Brain microvascular endothelial cell (primary cell): Measurements from ENCODE around the gene SLC9C2.

Experiments used
- DNase-seq: peaks from one replicate; pipeline ENCODE4 v3.0.0-alpha.2; 2020
- H3K27ac ChIP-seq: fragments of 250-450 bp; sonication (Bioruptor Pico); 2 replicates; pipeline ENCODE4 v1.5.1; 2020; ENCODE audit warnings: mild to moderate bottlenecking, moderate library complexity
- H3K27me3 ChIP-seq: fragments of 250-450 bp; sonication (Bioruptor Pico); replicated peaks from 2 replicates; pipeline ENCODE4 v1.5.1; 2020; ENCODE audit warnings: mild to moderate bottlenecking
- H3K36me3 ChIP-seq: fragments of 250-450 bp; sonication (Bioruptor Pico); replicated peaks from 2 replicates; pipeline ENCODE4 v1.5.1; 2020; ENCODE audit warnings: mild to moderate bottlenecking
- H3K4me3 ChIP-seq: 2 replicates; pipeline ENCODE4 v1.5.1; 2011; ENCODE audit warnings: low read depth, mild to moderate bottlenecking, control low read depth, low read length, moderate library complexity
- CTCF ChIP-seq: IDR thresholded peaks from 2 replicates; pipeline ENCODE4 v1.5.1; 2011; ENCODE audit warnings: low read depth, mild to moderate bottlenecking, moderate library complexity, low read length, control low read depth, inconsistent platforms; ENCODE audit errors: missing control alignments
- in situ Hi-C: cut with HindIII; loops from 2 replicates; pipeline ENCODE4 v1.10.0; 2017; ENCODE audit warnings: low sequenced_read_pairs, low pct_ligation_motif_present

Gene SLC9C2

DNA sequence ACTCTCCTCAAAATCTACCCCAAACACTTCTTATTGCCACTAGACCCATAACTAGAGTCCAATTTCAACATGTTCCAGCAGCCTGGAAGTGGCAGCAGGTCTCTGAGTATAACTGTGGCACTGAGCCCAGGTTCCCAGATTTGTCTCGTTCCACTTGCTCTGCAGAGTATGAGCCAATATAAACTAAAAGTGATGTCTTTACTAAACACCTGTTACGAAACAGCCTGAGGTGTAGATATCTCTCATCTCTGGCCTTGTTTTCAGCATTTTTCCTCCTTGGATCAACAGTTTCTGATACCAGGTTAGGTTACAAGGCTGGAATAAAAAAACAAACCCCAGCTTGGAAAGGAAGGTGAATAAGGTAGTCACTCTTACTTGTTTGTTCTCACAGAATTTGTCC, 150.9 kb downstream of the SLC9C2 start:
- H3K4me3 ChIP-seq: no peak overlapping the region
- H3K36me3 ChIP-seq: no peaks in the 10 kb centered on the region
- no peak for DNase-seq
- in situ Hi-C loops: no loop called here
- no peak overlapping the region for H3K27ac ChIP-seq
- H3K27me3 ChIP-seq: no peaks in the 10 kb centered on the region
- TF ChIP-seq CTCF: no peak
